ENCODE measurements around the gene DAPK1. TPM values are rescaled to one million over a fixed set of nuclear protein-coding genes. Genes with fewer than 3 reads are reported as not detected.

The DAPK1 gene
- total RNA-seq, 1 donor from 2014 or later = 196 TPM

GRCh38 chr9:87675906-87676515 is 178.3 kb downstream of the DAPK1 start:
- no peak for DNase-seq
- intact Hi-C loops (cut with DNase I) = no loop called here

GRCh38 chr9:87676976-87677775 is 179.5 kb downstream of the DAPK1 start:
- H3K4me1 ChIP-seq = peaks cover 16% of the 10 kb centered on the region

More at GRCh38 chr9:87675906-87676515, 178.3 kb downstream of the DAPK1 start:
- no peak for TF ChIP-seq CTCF (IDR thresholded peaks at IDR 0.05)
- no peak overlapping the region for H3K4me3 ChIP-seq
- peaks cover 24% of the 10 kb centered on the region for H3K36me3 ChIP-seq
- no peaks in the 10 kb centered on the region for H3K27me3 ChIP-seq (ENCODE audit: low read depth)
- ATAC-seq = peak; percentile 43 to 49
- H3K4me1 ChIP-seq = peaks cover 16% of the 10 kb centered on the region
- no peaks in the 10 kb centered on the region for H3K9me3 ChIP-seq
- H3K27ac ChIP-seq = no peak overlapping the region

GRCh38 chr9:87677776-87678587 is 180.3 kb downstream of the DAPK1 start:
- no peak for TF ChIP-seq CTCF (IDR thresholded peaks at IDR 0.05)
- peaks cover 27% of the 10 kb centered on the region for H3K36me3 ChIP-seq
- intact Hi-C loops (cut with DNase I) = no loop called here
- H3K4me1 ChIP-seq = peaks cover 16% of the 10 kb centered on the region
- DNase-seq (no peak), ATAC-seq (no peak)
- no peak overlapping the region for H3K27ac ChIP-seq
- H3K9me3 ChIP-seq = no peaks in the 10 kb centered on the region
- H3K27me3 ChIP-seq (ENCODE audit: low read depth) = no peaks in the 10 kb centered on the region
- no peak overlapping the region for H3K4me3 ChIP-seq

More at GRCh38 chr9:87676976-87677775, 179.5 kb downstream of the DAPK1 start:
- ATAC-seq (peak in 1 of 2 donors; percentile 13), DNase-seq (no peak)
- Histone ChIP-seq H3K27ac (no peak overlapping the region), H3K4me3 (no peak overlapping the region), H3K27me3 (ENCODE audit: low read depth) (no peaks in the 10 kb centered on the region), H3K36me3 (peaks cover 30% of the 10 kb centered on the region), H3K9me3 (no peaks in the 10 kb centered on the region)
- no peak for TF ChIP-seq CTCF (IDR thresholded peaks at IDR 0.05)
- intact Hi-C loops (cut with DNase I) = no loop called here

- no peaks in the 10 kb centered on the region for H3K9me3 ChIP-seq
- H3K36me3 ChIP-seq = peaks cover 33% of the 10 kb centered on the region
- no peak overlapping the region for H3K4me3 ChIP-seq
- no peaks in the 10 kb centered on the region for H3K27me3 ChIP-seq (ENCODE audit: low read depth)
- H3K27ac ChIP-seq = no peak overlapping the region
- intact Hi-C loops (cut with DNase I) = no loop called here
- DNase-seq (no peak), ATAC-seq (peak in 1 of 2 donors; percentile 12)
- H3K4me1 ChIP-seq = peaks cover 17% of the 10 kb centered on the region
- peak; percentile 73 for TF ChIP-seq CTCF (IDR thresholded peaks at IDR 0.05)
These were observed 181.1 kb downstream of the DAPK1 start for GRCh38 chr9:87678650-87679355.
